ENCODE data around the gene ZXDC.

GRCh38 chr3:126423191-126424038 is 52.3 kb downstream of the ZXDC start:
- no peak for TF ChIP-seq CTCF (conservative IDR thresholded peaks at IDR 0.05; ENCODE audit: low read length)
- no peak for TF ChIP-seq EZH2phosphoT487 (IDR thresholded peaks at IDR 0.05; ENCODE audit: borderline replicate concordance)

Measured in Loucy (cell line).